T1000 (cell line): ENCODE measurements around the gene PRLR.

Source experiments
- DNase-seq: peaks from one replicate; lab custom pipeline; 2025; ENCODE audit warnings: mixed read lengths; lab: John Stamatoyannopoulos, UW

Gene PRLR

GRCh38 chr5:35233601-35234000 is 3.3 kb upstream of the PRLR start:
- DNase-seq = no peak

GRCh38 chr5:35233121-35233520 is 2.8 kb upstream of the PRLR start:
- DNase-seq = no peak

- no peak for DNase-seq
Measured at GRCh38 chr5:35232124-35232523, 1.8 kb upstream of the PRLR start.

DNA sequence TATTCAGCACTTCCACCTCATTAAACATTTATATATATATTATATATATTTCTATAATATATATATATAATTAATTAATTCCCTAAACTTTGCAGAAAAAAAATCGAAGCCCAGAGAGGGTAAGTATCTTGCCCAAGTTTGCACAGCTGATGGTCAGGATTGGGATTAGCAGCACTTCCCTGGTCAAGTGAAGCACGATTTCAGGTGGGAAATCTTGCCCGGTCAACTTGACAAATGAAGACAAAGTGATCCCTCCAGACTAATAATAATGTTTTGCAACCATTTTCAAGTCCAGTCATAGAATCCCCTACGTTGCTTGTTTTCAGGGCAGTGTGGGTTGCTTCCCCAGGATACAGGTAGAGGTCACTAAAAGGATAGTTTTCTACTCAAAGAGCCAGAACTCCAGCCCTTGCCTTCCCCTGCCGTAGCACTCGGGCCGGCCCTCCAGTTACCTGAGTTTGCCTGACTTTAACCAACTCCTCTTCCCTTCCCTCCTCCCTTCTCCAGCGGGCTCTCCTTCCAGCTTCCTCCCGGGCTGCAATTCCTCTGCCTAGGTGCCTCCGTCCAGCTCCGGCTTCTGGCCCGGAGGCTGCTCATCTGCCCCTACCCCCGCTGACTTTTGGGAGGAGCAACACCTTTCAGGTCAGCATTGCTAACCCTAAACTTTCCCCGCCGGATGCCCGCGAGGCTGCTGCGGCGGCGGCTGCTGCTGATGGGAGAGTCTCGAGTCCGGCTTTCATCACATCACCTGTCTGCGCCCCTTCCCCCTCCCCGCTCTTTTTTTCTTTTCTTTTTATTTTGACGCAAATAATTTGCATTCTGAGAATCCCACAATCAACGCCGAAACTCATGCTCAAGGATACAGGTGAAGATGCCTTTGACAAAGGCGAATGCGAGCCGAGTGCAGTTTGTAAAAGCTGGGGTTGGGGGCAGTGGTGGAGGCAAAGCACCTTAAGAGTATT is 930 bp downstream of the PRLR start:
- DNase-seq = no peak

DNA sequence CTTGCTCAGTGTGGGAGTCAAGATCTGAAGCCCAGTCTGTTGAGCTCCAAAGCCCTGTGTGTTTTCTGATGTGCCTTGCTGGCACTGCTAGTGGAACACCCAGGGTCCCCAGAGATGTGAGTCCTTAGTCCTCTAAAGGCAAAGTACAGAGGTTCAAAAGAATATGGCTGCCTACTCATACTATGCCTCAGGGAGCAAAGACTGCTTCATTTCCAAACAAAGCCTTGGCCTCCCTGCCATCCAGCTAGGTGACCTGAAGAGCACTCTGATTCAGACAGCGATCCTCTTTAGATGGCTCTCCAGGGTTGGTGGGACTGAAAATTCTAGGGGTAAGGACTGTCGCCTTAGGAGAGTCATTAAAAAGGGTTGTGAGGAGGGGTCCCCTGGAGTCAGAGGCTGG is 2.0 kb downstream of the PRLR start:
- DNase-seq = no peak

GRCh38 chr5:35227720-35228119 is 2.6 kb downstream of the PRLR start:
- DNase-seq = no peak

- DNase-seq = no peak
Measured at GRCh38 chr5:35223787-35224395, 6.4 kb downstream of the PRLR start.

DNA sequence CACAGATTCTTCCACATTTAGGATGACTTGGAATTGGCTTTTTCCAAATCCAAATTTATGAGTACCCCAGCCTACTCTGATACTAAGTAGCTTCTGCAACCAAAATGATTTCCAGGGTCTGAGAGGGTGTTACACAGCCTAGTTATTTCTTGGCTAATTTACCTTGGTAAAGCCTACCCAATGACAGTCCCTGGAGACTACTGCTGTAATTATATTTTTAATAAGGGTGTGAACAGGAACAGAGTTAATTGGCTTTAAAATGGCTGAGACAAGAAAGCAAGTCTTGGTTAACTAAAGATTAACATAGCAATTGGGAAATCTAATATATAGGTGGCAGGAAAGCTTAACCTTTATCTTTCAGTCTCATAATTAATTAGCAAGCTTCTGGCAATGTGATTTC is 9.3 kb downstream of the PRLR start:
- DNase-seq = no peak

- no peak for DNase-seq
Measured at GRCh38 chr5:35218981-35219380, 11.3 kb downstream of the PRLR start.

GRCh38 chr5:35214051-35214450 is 16.2 kb downstream of the PRLR start:
- no peak for DNase-seq

DNA sequence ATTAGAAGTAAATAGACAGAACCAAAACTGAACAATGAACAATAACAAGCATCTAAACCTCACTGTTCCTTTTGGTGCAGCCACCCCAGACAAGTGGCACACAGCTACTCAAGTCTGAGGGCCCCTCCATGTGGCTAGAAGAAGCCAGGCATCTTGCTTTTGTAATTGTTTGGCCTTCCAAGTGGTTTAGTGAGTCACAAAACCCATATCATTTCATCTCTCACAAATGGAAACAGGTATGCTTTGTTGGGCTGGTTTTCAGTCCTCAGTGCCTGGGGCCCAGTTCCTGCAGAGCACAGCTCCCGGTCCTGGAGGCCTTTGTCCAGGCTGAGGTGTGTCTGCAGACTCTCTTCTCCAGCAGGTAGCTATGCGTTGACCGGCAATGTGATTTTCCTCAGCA is 16.7 kb downstream of the PRLR start:
- DNase-seq = no peak

GRCh38 chr5:35212122-35212982 is 17.9 kb downstream of the PRLR start:
- DNase-seq = no peak

DNA sequence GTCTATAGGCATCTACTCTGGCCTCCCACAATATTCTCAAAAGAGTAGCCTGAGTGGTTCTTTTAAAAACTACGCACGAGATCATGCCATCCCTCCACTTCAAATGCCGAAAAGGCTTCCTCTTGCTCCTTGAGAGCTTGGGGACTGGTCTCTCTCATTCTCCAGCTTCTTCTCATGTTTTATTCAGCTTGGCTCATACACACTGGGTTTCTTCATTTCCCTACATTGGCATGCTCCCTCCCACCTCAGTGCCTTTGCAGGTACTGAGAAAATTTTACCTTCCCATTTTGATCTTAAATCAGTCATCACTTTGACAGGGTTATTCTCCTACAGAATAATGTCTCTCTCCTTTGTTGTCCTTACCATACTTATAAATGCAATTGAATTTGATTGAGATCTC is 20.4 kb downstream of the PRLR start:
- DNase-seq = no peak

GRCh38 chr5:35205606-35206005 is 24.7 kb downstream of the PRLR start:
- DNase-seq = no peak

- DNase-seq = no peak
Measured at GRCh38 chr5:35205186-35205585, 25.1 kb downstream of the PRLR start.

DNA sequence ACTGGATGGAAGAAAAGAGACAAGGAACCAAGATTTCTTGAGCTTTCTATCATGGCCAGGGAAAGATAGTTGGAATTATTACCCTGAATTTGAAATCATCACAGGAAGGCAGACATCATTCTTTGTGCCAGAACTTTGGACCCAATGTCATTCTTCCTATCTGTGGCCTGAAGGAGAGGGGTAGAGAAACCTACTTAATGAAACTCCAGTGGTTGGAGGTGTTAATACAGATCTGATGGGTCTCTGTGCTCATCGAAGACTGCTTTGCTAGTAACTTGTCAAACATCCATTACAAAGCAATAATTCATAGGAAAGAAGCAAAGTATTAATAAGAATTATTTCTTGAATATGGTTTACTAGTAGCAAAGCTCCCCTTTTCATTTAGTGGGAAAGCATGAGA is 26.9 kb downstream of the PRLR start:
- no peak for DNase-seq

GRCh38 chr5:35202319-35203111 is 27.8 kb downstream of the PRLR start:
- peak; percentile 54 for DNase-seq

DNA sequence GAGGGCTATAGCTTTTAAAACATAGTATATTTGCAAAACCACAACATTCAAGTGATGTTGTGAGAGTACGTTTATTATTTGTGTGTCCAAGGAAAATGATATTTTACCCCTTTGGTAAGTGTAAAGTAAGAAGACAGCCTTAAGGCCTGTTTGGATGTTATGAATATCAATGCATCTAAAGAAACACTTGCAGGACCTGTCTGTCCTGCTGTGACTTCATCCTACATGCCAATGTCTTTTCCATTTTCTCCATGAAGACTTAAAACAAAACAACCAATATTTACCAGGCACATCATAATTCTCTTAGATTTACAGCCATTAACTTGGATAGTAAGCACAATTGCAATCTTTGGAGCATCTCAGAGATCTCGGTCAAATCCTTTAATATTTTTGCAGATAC is 29.0 kb downstream of the PRLR start:
- no peak for DNase-seq

- DNase-seq = no peak
Measured at GRCh38 chr5:35199886-35200285, 30.4 kb downstream of the PRLR start.

DNA sequence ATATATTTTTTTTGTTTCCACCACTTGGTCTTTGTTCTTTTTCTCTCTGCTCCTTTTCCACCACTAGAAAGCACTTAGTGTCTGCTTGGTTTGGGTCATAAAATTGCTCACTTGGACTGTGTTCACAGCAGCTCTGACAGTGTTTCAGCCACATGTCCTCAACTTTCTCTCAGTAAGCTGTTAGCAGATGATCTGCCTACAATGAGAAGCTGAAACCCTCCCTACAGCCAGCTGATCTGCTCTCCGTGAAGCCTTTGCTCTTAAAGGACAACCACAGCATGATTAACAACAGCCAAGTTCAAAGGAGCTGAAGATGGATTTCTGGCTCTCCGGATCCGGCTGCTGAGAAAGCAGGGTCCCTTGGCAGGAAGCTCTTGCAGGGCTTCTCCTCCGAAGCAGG is 31.6 kb downstream of the PRLR start:
- no peak for DNase-seq

- DNase-seq = peak; percentile 52
Measured at GRCh38 chr5:35198075-35198474, 32.2 kb downstream of the PRLR start.

DNA sequence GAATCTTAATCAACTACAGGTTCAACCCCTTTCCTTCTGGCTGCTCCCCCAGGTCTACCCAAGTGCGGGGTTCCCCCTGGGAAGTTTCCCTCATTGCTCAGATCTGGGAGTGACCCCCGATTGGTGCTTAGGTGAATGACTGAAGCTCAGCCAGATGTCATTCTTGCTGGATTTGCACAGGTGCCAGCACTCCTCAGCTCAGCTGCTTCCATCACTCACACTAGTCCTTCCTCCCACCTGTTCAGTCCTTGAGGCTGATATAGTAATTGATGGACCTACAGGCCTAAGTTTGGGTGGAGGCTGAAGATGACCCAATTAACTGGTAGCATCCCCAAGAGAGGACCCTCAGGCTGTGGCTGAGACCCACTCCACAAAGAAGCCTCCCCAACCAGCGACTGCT is 32.9 kb downstream of the PRLR start:
- no peak for DNase-seq
